ENCODE measurements around the gene LINC01488.

The LINC01488 gene

DNA sequence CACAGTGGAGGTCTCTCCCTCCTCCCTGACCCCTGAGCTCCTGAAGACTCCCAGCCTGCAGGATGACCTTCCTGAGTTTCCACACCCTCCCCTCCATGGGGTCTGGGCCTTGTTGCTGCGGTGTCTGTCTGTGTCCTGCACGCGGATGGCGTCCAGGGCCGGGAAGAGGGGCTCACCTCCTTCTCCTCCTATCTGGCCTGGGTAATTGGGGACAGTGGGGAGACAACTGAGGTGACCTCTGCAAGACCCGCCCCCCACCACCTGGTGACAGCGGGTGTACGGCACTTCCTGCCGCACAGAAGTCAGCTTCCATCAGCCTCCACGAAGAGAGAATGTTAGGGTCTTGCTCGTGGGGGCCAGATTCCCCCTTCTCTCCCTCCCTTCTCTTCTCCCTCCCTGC, 31.7 kb downstream of the LINC01488 start:
- DNase-seq, result no peak

DNA sequence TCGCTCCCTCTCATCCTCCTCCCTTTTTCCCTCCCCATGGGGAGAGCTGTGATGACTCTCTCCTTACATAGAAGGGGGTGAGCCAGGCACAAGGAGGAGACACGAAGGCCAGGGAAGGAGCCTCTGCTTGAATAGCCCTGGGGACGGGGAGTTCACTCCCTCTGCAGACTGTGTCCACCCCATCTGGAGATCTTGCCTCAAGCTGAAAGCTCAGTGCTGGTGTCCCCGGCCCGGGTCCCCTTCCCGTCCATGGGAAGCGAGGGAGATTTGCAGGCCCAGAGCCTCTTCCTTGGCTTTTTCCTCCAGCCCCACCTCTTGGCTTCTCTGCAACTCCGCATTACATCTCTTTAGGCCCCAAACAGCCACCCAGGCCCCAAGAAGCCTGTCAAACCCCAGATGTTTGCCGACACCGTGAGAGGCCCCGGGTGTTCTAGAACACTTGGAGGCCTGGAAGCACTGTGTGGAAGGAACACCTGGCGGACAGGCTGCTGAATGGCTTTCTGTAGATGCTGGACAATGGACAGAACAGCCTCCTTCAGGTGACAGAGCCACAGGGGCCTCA, 32.3 kb downstream of the LINC01488 start:
- DNase-seq, result no peak

DNA sequence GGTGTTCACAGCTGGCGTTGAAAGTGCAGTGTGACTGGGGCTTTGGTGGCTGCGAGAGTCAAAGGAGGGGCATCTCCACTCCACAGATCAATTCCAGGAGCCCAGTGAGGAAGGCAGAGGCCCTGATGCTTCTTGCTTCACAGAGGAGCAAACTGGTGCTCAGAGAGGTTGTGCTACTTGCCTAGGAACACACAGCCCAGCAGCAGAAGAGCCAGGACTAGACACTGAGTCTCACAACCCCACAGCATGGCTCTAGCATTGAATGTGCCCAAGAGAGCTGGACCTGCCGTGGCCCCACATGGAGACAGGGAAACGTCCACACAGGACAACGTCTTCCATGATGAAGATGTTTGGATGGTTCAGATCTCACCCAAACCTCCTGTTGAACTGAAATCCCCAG, 33.3 kb downstream of the LINC01488 start:
- no peak for DNase-seq

GRCh38 chr11:69515271-69516245, 34.1 kb downstream of the LINC01488 start:
- DNase-seq, result no peak

DNA sequence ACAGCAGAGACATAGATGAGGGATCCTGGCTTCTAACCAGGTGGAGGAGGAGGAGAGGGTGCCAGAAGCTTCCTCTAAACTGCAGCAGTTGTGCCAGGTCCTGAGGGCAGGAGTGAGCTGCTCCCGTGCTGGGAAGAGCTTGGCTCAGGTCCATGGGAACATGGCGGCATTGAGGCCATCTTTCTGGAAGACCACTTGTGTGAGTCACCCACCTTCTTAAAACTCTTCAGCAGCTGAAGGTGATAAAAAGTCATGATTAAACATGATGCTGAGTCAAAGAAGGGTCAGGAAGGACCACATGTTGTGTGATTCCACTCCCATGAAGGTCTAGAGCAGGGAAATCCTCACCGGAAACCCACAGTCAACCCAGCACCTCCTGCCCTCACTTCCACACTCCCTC, 35.1 kb downstream of the LINC01488 start:
- no peak for DNase-seq

DNA sequence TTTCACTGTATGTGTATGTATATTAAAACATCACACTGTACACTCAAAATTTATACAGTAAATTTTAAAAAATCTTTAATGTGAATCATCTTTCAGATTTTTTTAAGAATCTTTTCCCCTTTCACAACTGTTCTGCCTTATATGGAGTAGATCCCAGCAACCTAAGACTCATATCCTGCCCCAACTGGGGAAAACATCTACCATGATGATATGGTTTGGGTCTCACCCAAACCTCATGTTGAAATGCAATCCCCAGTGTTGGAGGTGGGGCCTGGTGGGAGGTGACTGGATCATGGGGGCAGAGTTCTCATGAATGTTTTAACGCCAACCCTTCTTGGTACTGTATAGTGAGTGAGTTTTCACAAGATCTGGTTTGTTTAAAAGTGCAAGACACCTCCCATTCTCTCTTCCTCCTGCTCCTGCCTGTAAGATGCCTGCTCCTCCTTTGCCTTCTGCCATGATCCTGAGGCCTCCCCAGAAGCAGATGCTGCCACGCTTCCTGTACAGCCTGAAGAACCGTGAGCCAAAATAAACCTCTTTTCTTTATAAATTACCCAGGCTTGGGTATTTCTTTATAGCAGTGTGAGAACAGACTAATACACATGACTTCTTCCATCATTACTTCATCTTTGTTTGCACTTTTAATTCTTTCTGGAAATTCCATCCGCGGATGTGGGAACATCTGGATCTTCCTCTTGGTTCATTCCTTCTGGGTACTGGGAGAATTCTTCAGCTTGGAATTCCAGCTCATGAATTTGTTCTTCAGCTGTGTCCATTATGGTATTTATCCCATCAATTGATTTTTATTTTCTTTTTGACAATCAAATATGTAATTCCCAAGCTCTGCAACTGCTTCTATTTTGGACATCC, 36.9 kb downstream of the LINC01488 start:
- no peak for DNase-seq

GRCh38 chr11:69520186-69520916, 38.9 kb downstream of the LINC01488 start:
- DNase-seq, result no peak

DNA sequence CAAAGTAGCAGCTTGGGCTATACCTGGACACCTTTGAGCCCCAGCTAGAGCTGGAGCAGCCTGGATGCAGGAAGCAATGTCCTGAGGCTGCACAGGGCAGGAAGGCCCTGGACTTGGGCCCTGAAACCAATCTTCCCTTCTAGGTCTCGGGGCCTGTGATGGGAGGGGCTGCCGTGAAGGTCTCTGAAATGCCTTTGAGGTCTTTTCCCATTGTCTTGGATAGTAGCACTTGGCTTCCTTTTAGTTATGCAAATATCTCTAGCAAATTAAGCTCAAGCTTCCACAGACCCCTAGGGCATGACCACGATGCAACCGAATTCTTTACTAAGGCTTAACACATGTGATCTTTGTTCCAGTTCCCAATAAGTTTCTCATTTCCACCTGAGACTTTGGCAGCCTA, 40.0 kb downstream of the LINC01488 start:
- no peak for DNase-seq

DNA sequence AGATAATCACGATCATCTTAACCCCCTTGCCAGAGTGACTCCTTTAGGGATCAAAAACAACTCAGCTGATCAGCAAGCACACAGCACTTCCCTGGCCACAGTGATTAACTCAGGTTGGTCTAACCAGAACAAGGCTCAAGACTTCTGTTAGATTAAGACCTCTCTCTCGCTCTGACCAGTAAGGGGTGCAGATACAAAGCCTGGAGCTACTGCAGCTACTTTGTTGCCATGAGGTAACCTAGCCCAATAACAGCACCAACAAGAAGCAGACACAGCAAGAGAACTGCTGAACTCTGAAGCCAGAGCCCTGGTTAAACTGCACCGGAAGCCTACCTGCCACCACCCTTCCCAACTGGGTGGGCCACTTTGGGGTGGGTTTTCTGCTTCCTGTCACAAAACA, 42.0 kb downstream of the LINC01488 start:
- DNase-seq, result no peak

GRCh38 chr11:69524291-69524882, 42.9 kb downstream of the LINC01488 start:
- DNase-seq, result no peak

- DNase-seq, result no peak
Observed at GRCh38 chr11:69524991-69525411, 43.5 kb downstream of the LINC01488 start.

DNA sequence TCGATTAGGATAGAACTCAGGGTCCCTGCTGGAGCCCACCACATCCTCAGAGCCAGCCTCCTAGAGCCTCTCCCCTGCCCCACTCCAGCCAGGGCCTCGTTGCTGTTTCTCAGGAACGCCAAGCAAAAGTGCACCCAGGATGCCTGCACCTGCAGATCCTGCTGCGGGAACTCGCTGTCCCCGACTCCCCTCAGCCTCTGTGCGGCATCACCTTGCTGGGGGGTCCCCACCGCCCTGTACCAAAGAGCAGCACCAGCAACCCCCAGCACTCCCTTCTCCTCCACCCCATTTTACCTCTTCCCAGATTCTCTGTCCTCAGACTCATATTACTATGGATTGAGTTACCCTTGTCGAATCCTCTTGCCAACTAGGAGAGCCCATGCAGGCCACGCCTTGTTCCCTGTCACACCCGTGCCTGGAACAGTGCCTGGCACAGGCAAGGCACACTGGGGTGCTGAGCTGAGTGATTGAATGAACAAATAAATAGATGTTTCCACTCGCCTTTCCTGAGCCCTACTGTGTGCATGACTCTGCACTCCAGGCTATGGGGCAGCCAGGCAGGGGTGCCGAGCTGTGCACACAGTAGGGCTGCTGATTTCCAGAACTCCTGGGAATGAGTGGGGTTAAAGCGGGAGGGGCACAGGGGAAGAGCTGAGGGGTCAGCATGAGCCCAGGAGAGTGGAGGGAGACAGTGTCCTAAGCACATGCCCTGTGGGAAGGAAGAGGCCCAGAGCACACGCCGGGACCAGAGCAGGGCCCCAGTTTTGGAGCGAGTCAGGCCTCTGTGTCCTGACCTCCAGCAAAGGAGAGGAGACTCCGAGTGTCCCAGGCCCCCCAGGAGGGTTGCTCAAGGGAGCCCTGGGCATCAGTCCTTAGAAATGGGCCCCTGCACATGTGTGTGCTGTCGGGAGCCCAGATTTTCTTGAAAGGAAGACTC, 44.3 kb downstream of the LINC01488 start:
- no peak for DNase-seq

DNA sequence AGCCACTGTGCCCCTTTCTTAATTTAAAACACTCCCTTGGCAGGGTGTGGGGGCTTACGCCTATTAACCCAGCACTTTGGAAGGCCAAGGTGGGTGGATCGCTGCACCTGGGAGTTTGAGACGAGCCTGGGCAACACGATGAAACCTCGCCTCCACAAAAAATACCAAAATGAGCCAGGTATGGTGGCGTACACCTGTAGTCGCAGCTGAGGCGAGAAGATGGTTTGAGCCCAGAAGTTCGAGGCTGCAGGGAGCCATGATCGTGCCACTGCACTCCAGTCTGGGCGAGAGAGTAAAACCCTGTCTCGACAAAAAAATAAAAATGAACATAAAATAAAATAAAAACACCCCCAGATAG, 45.0 kb downstream of the LINC01488 start:
- no peak for DNase-seq

GRCh38 chr11:69529001-69529400, 47.5 kb downstream of the LINC01488 start:
- DNase-seq, result no peak

GRCh38 chr11:69530278-69531070, 49.0 kb downstream of the LINC01488 start:
- DNase-seq, result no peak

DNA sequence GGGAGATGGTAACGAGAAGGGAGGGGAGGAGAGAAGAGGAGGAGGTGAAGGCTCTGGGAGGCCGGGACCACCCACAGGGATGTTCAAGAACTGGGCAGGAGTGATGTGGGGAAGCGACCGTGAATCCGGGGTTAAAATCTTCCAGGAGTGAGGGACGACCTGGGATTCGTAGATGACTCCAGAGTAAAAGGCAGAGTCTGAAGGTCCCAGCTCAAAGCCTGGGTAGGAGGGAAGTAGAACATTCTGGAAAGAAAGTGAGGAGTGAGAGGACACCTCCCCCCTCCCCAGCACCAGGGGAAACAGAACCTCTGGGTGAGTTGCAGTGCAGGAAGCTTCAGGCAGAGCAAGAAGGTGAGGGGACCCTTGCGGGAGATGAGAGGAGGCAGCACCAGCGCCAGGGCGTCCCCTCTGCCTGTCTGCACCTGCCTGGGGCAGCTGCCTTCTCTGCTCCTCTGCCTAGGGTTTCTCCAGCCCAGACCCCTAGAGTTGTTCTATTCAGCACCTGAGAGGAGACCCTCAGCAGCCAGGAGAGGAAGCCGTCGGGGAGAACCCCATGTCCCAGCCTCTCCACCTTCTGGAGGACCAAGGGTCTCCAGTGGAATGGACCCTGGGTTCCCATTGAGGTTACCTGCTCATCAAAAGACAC, 49.7 kb downstream of the LINC01488 start:
- no peak for DNase-seq

- DNase-seq, result no peak
Observed at GRCh38 chr11:69531717-69532088, 50.2 kb downstream of the LINC01488 start.

GRCh38 chr11:69533296-69534165, 52.1 kb downstream of the LINC01488 start:
- DNase-seq, result no peak

GRCh38 chr11:69534166-69534530, 52.7 kb downstream of the LINC01488 start:
- DNase-seq, result no peak

Data from NCI-H1092 treated with DMSO at 0.1 percent for 48 hours (cell line).